ENCODE data around the gene ATG14. TPM values are rescaled to one million over a fixed set of nuclear protein-coding genes. Genes with fewer than 3 reads are reported as not detected.
"Not testable (repeated sequence)": the region's sequence is repeated elsewhere in the genome, so short reads cannot be mapped to it uniquely, and the experiment has no call there.

Gene ATG14
- polyA plus RNA-seq, 3 donors: 3.4 to 6.7 (median 4.8) TPM

DNA sequence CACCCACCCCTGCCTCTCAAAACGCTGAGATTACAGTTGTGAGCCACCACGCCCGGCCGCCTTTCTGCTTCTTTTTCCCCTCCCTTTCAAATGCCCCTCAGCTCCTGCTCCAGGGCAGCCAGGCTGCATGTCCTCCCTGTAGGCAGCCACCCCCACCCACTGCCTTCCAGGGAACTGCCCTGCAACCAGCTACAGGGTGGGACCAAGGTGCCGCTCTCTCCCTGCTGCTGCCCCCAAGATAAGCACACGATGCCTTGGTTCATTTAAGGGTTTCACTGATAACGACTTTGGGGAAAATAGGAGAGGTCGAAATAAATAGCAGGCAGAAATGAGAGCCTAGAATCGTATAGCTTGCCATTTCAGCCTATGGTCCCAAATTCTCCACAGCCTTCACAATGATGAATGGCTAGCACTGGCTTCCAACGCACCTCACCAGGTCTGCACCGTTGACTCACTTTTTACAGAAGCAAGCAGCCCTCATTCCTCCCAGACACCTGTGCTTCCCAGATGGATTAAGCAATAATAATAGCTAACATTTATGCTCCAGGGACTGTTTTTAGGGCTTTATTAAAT is 40.7 kb downstream of the ATG14 start:
- no peak overlapping the region for H3K27ac ChIP-seq (ENCODE audit: low read depth, low read length)
- 84 to 87% (median 87%) methylated on average over 11 of the region's 11 CpGs for WGBS, 3 donors

DNA sequence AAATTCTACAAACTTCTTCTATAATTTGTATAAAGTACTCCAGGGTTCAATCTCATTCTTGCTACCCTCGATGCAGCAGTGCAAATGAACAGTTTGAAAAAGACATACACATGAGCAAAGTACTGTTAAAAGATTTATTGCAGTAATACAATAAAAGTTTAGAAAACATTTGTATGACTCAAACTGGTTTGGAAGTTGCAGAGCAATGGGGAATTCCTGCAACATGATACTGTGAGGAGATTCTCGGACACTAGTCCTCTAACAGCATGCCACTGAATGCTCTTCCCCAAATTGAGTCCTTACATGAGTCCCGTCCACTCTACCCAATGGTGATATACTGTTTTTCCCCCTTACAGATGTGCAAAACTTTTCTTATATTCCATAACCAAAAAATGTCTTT is 45.4 kb downstream of the ATG14 start:
- WGBS, 3 donors: 70 to 89% (median 72%) methylated on average over 3 of the region's 3 CpGs
- H3K27ac ChIP-seq (ENCODE audit: low read depth, low read length): no peak overlapping the region

DNA sequence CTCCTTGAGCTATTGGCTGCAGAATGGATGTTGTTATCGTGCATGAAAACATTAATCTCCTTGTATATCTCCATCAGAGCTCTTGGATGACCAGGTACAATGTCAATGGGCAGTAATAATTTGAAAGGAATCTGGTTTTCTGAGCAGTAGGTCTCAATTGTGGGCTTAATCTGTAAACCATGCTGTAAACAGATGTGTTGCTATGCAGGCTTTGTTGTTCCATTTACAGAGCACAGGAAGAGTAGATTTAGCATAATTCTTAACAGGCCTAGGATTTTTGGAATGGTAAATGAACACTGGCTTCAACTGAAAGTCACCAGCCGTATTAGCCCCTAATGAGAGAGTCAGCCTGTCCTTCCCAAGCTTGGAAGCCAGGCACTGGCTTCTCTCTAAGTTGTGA is 50.4 kb downstream of the ATG14 start:
- H3K27ac ChIP-seq (ENCODE audit: low read depth, low read length): no peak overlapping the region
- 91 to 95% (median 94%) methylated on average over 2 of the region's 2 CpGs for WGBS, 3 donors

DNA sequence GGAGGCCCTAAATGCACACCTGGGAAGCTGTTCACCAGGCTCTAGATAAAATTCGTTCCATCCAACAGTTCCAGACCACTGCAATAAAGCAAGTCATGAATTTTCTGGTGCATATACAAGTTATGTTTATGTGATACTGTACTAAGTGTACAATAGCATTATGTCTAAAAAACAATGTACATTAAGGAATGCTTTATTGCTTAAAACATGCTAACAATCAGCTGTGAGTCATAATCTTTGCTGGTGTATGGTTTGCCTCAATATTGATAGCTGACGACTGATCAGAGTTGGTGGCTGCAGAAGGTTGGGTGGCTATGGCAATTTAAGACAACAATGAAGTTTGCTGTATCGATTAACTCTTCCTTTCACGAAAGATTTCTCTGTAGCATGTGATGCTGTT is 52.3 kb downstream of the ATG14 start:
- H3K27ac ChIP-seq (ENCODE audit: low read depth, low read length): no peak overlapping the region
- 92 to 95% (median 92%) methylated on average over 4 of the region's 4 CpGs for WGBS, 3 donors

DNA sequence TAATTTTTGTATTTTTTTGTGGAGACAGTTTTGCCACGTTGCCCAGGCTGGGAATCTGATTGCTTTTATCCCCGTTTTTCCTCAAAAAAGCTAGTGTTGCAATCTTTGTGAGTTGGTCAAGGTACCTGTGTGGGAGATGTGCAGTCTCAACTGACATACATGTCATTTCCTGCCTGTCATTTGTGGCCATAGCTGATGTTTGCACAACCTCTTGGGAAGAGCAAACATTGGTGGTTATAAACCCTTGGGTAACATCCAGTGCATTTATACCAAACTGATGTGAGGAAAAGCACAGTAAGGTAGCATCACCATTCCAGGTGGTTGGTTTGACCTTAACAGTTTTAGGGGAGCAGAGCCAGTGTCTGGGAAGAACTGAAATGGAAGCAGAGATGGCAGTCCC is 54.7 kb downstream of the ATG14 start:
- no peak overlapping the region for H3K27ac ChIP-seq (ENCODE audit: low read depth, low read length)
- 54 to 74% (median 66%) methylated on average over 2 of the region's 2 CpGs for WGBS, 3 donors

DNA sequence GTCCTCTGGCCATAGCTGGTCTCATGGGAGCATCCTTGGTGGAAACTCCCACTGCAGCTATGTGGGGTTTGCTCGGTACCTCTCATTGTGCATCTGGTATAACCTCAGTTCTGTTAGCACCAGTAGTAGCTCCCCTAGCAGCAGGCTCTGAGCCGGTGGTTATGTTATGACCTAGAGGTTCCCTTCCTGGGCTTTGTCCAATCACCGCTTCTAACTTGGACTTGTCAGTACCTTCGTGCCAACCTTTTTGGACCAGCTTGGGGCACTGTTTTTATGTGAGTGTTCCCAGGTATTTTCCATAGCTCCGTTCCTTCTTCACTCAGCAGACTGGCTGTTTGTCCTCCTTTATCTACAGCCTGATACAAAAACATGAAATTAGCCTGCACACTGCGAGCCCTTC is 55.7 kb downstream of the ATG14 start:
- 76 to 95% (median 88%) methylated on average over 6 of the region's 6 CpGs for WGBS, 3 donors
- no peak overlapping the region for H3K27ac ChIP-seq (ENCODE audit: low read depth, low read length)

DNA sequence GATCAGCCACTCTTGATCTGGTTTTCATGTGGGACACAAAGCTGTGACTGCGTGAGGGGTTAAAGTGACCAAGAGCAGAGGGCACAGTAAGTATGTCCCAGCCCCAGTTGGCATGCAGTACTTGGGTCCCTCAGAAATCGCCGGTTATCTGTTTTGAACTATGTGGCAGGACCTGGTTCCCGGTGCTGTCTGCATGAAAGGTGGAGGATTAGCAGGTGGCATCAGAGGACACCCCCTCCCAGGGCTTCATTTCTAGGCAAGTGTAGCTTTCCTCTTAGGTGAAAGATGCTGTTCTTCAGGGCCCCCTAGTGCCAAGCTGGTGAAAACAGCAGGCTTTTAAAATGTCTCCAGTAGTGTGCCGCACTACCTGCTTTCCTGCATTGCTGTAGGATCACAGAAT is 57.1 kb downstream of the ATG14 start:
- no peak overlapping the region for H3K27ac ChIP-seq (ENCODE audit: low read depth, low read length)
- 31 to 57% (median 53%) methylated on average over 5 of the region's 5 CpGs for WGBS, 3 donors

DNA sequence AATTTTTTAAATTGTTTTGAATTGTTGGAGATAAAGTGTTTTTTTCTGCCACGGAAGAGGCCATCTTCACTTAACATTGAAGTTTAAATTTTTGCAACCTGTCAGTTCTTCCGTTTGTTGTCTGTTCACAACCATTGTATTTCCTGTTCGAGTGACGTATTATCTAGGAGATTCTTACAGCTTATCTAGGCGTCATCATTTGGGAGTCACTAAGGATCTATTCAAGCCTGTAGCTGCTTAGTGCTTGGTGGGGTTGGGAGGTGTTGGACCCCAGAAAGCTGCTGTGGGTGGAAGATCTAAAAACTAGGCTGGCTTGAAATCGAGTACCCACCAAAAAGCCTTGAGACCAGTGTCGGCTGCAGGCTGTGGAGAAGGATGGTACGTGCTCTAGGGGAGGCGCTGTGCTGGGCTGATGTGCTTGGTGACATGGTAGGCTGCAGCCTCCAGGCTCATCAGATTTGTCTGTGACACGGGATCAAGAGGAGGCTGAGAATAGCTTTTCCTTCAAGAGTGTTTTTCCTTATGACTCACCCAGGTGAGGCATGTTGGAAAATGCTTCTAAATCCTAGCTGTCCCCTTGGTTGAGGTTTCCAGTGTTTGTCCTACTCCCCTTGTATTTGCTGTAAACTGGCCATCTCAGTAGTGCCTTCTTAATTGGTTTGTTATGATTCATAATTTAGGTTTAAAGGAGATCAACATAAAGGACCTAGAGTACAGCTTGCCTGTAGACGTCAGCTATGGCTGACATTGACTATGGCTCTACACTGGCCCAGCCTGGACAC is 57.8 kb downstream of the ATG14 start:
- WGBS, 3 donors: 81 to 86% (median 85%) methylated on average over 11 of the region's 11 CpGs
- H3K27ac ChIP-seq (ENCODE audit: low read depth, low read length): no peak overlapping the region

DNA sequence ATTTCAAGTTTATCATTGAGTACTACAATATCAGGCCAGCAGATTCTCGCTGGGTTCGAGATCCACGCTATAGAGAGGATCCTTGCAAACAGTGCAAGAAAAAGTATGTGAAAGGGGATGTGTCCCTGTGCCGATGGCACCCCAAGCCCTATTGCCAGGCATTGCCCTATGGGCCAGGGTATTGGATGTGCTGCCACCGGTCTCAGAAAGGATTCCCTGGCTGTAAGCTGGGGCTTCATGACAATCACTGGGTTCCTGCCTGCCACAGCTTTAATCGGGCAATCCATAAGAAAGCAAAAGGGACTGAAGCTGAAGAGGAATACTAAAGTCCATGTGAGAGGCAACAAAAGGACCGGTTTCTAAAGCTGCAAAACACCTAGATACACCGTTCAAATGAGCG is 59.4 kb downstream of the ATG14 start:
- WGBS, 3 donors: 88 to 95% (median 91%) methylated on average over 9 of the region's 9 CpGs
- no peak overlapping the region for H3K27ac ChIP-seq (ENCODE audit: low read depth, low read length)

DNA sequence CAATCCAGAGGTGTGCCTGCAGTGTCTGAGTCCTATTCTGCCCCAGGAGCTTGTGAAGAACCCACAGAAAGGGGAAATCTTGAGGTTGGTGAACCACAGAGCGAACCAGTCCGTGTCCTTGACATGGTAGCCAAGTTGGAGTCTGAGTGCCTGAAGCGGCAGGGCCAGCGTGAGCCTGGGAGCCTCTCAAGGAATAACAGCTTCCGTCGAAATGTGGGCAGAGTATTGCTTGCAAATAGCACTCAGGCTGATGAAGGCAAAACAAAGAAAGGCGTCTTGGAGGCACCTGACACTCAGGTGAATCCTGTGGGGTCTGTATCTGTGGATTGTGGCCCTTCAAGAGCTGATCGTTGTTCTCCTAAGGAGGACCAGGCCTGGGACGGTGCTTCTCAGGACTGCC is 60.5 kb downstream of the ATG14 start:
- no peak overlapping the region for H3K27ac ChIP-seq (ENCODE audit: low read depth, low read length)
- 88 to 94% (median 93%) methylated on average over 9 of the region's 9 CpGs for WGBS, 3 donors

DNA sequence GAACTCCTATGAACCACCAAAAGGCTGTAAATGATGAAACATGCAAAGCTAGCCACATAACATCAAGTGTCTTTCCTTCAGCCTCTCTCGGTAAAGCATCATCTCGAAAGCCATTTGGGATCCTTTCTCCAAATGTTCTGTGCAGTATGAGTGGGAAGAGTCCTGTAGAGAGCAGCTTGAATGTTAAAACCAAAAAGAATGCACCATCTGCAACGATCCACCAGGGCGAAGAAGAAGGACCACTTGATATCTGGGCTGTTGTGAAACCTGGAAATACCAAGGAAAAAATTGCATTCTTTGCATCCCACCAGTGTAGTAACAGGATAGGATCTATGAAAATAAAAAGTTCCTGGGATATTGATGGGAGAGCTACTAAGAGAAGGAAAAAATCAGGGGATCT is 61.2 kb downstream of the ATG14 start:
- H3K27ac ChIP-seq (ENCODE audit: low read depth, low read length): no peak overlapping the region
- 92 to 95% (median 94%) methylated on average over 4 of the region's 4 CpGs for WGBS, 3 donors

DNA sequence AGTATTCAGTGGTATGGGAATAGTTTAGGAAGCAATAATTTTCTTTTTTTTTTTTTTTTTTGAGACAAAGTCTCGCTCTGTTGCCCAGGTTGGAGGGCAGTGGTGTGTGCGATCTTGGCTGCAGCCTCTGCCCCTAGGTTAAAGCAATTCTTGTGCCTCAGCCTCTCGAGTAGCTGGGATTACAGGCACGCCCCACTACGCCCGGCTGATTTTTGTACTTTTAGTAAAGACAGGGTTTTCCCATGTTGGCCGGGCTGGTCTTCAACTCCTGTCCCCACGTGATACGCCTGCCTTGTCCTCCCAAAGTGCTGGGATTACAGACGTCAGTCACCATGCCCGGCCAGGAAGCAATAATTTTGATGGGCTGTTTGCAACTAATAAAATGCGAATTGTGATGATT is 62.1 kb downstream of the ATG14 start:
- no peak overlapping the region for H3K27ac ChIP-seq (ENCODE audit: low read depth, low read length)
- 84 to 90% (median 86%) methylated on average over 12 of the region's 12 CpGs for WGBS, 3 donors

DNA sequence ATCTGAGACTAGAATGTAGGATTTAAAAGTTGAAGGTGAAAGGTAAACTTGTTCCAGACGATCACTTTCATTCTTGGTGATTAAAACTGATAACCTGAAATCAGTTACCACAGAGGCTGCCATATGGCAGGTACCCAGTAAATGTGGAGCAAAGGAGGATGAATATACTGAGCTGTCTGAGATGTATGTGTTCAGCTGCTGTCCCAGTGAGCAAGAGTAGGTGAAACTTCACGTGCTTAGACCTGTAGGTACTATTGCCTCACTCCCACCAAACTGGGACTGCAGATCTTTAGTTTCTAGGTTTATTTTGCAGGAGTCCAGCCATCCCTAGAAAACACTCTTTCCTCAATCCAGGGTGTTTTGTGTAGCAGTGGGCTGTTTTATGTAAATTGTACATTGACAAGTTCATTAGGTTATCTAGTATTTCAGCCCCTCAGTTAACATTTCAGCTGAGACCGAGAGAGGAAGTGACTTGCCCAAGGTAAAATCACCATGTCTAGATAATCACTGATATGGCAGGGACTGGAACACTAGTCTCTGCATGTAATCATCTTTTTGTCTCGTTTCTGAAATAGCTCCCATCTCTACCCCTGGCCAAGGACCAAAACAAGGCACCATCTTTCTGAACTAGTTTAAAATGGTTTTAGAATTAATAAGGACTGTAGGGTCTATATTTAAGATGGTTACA is 62.7 kb downstream of the ATG14 start:
- 31 to 73% (median 73%) methylated on average over 4 of the region's 4 CpGs for WGBS, 3 donors

DNA sequence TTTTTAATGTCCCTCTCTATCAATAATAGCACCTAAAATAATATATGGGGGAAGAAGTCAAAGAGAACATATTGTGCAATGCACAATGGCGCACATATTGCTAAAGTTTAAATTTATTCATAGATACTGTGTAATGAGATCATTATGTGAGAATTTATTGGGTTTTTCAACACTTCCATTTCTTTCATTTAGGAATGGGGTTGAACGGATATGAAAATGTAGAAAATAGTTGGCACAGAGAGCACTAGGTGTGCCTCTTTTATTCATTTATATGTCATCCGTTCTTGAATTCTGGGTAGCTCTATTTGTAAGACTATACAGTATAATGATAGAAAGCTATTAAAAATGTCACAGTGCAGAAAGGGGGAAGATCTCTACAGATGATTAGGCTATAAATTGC is 63.9 kb downstream of the ATG14 start:
- H3K27ac ChIP-seq (ENCODE audit: low read depth, low read length): no peak overlapping the region
- WGBS, 3 donors: 83 to 94% (median 87%) methylated on average over 3 of the region's 3 CpGs

More for the DNA sequence above, 62.7 kb downstream of the ATG14 start:
- no peak overlapping the region for H3K27ac ChIP-seq (ENCODE audit: low read depth, low read length)

DNA sequence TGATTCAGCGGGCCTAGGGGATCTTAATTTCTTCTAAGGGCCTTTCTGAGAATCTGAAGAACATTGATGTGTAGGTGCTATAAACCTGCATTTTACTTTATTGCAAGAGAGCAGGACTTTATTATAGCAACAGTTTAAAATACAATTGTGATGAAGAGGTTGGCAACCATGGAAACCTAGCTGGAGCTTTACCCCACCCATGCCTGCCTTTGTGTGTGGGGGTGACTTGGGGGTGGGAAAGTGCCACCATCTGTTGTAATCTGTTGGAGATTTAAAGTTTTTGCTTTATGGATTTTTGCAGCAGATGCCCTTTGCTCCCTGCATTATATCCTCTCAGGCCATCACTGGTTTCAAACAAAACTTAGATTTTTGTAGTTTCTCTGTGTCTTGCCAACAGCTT is 64.6 kb downstream of the ATG14 start:
- WGBS, 3 donors: 91 to 97% (median 96%) methylated on average over 1 of the region's 1 CpG
- no peak overlapping the region for H3K27ac ChIP-seq (ENCODE audit: low read depth, low read length)

DNA sequence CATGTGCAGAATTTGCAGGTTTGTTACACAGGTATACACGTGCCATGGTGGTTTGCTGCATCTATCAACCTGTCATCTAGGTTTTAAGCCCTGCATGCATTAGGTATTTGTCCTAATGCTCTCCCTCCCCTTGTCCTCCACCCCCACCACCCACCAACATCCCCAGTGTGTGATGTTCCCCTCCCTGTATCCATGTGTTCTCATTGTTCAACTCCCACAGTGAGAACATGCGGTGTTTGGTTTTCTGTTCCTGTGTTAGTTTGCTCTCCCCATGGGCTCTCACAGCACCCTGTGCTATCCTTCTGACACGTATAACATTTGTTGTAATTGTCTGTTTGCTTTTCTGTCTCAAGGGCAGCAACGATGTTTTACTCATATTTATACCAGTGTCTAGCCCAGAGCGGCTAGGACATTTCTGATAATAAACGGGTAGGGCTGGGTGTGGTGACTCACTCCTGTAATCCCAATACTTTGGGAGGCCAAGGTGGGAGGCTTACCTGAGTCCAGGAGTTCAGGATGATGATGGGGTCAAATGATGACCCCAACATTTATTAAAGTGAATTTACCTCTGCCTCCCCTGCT is 67.0 kb downstream of the ATG14 start:
- 54 to 91% (median 72%) methylated on average over 6 of the region's 6 CpGs for WGBS, 3 donors
- H3K27ac ChIP-seq (ENCODE audit: low read depth, low read length): not testable (repeated sequence)

DNA sequence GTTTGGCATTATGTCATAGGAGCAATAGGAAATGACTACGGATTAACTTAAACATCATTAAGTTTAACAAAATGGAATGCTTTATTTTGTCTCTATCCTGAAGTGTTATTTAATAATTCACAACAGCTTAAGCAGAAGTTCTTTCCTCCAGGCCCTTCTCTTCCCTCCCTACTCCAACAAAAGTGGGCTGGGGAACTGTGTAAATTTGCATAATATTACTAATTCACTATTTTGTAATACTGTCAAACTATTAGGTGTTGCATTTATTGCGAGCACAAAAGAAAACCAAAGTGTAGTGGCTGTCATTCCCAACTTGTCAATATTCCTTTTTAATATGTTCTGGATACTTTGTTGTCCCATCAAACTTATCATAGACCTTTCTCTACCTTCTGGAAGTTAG is 69.8 kb downstream of the ATG14 start:
- no peak overlapping the region for H3K27ac ChIP-seq (ENCODE audit: low read depth, low read length)
- 74 to 88% (median 80%) methylated on average over 2 of the region's 2 CpGs for WGBS, 3 donors

DNA sequence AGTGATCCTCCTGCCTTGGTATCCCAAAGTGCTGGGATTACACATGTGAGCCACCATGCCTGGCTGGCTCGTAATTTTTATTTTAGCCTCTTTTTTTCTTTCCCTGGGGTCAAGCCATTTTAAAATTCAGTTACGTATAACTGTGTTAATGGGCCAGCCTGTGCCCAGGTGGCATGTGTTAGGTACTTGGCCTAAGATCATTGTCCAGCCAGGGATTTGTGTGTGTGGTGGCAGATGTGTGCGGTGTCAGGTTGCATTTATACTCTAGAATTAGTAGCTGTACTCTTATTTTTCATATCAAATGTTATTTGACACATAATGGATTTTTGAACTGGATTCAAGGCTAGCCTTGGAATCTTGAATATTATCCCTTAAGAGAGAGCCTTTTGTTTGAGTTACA is 71.1 kb downstream of the ATG14 start:
- 59 to 97% (median 96%) methylated on average over 3 of the region's 3 CpGs for WGBS, 3 donors
- no peak overlapping the region for H3K27ac ChIP-seq (ENCODE audit: low read depth, low read length)

DNA sequence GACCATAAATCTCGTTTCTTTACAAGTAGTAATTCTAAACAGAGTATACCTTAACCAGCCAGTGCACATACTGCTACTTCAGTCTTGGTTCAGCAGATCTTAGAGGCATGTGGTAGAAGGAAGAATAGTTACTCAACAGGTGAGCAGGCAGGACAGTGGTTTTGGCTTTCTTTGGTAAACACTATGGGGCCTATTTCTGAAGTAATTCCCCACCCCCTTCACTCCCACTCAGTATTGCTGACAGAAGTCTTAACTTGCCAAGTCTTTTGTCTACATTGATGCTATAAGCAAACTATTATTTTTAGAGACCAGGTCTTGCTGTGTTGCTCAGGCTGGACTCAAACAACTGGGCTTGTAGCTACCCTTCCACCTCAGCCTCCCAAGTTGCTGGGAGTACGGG is 71.9 kb downstream of the ATG14 start:
- WGBS, 3 donors: 55 to 75% (median 59%) methylated on average over 2 of the region's 2 CpGs
- H3K27ac ChIP-seq (ENCODE audit: low read depth, low read length): no peak overlapping the region

Measured in adipose tissue (tissue), 3 donors.